Measurements from ENCODE around the gene SMIM23. TPM values are rescaled to one million over a fixed set of nuclear protein-coding genes. Genes with fewer than 3 reads are reported as not detected.

The SMIM23 gene
- total RNA-seq, 1 experiment from 2014 or later = not detected

DNA sequence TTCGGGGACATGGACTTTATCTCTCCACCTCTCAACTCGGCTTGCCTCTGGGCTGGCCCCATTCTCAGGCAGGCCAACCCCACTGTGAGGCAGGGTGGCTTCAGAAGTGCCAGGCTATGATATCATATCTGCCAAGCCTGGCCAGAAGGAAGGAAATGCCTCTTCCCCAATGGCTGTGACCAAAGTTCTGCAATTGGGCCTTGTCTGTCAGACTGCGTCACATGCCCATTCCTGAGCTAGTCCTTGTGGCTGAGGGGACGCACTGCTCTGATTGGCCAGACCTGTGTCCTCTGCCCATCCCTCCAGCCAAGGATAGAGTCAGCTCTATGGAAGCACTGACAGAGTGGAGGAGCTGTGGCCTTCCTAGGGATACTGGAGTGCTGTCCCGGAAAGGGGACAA lies 11.9 kb downstream of the SMIM23 start:
- ATAC-seq (no peak), DNase-seq (no peak)
- Histone ChIP-seq H3K27me3 (ENCODE audit: low read length) (peaks cover 24% of the 10 kb centered on the region), H2AFZ (ENCODE audit: low read length) (no peak overlapping the region), H3K9ac (ENCODE audit: low read length) (no peak overlapping the region), H3F3A (ENCODE audit: low read length, unreplicated experiment) (no peaks in the 10 kb centered on the region), H4K20me1 (ENCODE audit: low read length) (no peaks in the 10 kb centered on the region), H3K4me1 (ENCODE audit: insufficient read depth, low read length) (no peaks in the 10 kb centered on the region), H3K4me3 (ENCODE audit: low read length) (no peak overlapping the region), H3K79me2 (ENCODE audit: low read length) (no peaks in the 10 kb centered on the region), H3K36me3 (ENCODE audit: low read depth, low read length) (no peaks in the 10 kb centered on the region), H3K27ac (ENCODE audit: low read length) (no peak overlapping the region), H3K9me3 (ENCODE audit: low read length) (no peaks in the 10 kb centered on the region), H3K4me2 (ENCODE audit: low read length) (no peak overlapping the region), H3K9me2 (replicated peaks; ENCODE audit: low read length) (no peaks in the 10 kb centered on the region)
- CTCF ChIA-PET = no interaction called here
- intact Hi-C loops (cut with micrococcal nuclease) = no loop called here
- BruUV-seq (replicated peaks) = no TSS peak
- POLR2A ChIA-PET (ENCODE audit: unreplicated experiment) = no interaction called here
- TF ChIP-seq, protein P1, sequence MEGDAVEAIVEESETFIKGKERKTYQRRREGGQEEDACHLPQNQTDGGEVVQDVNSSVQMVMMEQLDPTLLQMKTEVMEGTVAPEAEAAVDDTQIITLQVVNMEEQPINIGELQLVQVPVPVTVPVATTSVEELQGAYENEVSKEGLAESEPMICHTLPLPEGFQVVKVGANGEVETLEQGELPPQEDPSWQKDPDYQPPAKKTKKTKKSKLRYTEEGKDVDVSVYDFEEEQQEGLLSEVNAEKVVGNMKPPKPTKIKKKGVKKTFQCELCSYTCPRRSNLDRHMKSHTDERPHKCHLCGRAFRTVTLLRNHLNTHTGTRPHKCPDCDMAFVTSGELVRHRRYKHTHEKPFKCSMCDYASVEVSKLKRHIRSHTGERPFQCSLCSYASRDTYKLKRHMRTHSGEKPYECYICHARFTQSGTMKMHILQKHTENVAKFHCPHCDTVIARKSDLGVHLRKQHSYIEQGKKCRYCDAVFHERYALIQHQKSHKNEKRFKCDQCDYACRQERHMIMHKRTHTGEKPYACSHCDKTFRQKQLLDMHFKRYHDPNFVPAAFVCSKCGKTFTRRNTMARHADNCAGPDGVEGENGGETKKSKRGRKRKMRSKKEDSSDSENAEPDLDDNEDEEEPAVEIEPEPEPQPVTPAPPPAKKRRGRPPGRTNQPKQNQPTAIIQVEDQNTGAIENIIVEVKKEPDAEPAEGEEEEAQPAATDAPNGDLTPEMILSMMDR (conservative IDR thresholded peaks at IDR 0.05; ENCODE audit: low read depth, low read length) = no peak
- TF ChIP-seq EZH2phosphoT487 (IDR thresholded peaks at IDR 0.05; ENCODE audit: borderline replicate concordance, low read length) (no peak), EZH2 (IDR thresholded peaks at IDR 0.05; ENCODE audit: low read length, unreplicated experiment) (no peak)

DNA sequence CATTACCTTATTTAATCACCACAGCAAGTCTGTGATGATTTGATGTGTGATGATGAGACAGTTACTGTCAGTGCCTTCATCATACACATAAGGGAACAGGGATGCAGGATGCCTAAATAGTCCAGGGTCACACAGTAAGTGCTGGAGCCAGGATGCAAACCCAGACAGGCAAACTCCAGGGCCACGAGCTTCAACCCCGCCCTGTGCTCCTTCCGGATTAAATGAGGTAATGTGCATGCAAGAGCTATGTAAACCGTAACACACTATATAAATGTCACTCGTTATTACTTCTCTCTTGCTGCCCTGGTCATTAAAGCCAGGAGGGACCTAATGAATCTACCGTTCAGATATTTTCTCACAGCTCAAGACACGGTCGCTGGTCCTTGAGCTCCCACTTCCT lies 12.8 kb downstream of the SMIM23 start:
- Histone ChIP-seq H3K9me2 (replicated peaks; ENCODE audit: low read length) (no peaks in the 10 kb centered on the region), H2AFZ (ENCODE audit: low read length) (no peak overlapping the region), H3K9ac (ENCODE audit: low read length) (no peak overlapping the region), H3K36me3 (ENCODE audit: low read depth, low read length) (no peaks in the 10 kb centered on the region), H3K27ac (ENCODE audit: low read length) (no peak overlapping the region), H3K27me3 (ENCODE audit: low read length) (peaks cover 26% of the 10 kb centered on the region; the same call in 1 of the 2 replicates), H3F3A (ENCODE audit: low read length, unreplicated experiment) (no peaks in the 10 kb centered on the region), H3K4me1 (ENCODE audit: insufficient read depth, low read length) (no peaks in the 10 kb centered on the region), H3K79me2 (ENCODE audit: low read length) (no peaks in the 10 kb centered on the region), H3K4me2 (ENCODE audit: low read length) (no peak overlapping the region), H3K4me3 (ENCODE audit: low read length) (no peak overlapping the region), H4K20me1 (ENCODE audit: low read length) (no peaks in the 10 kb centered on the region), H3K9me3 (ENCODE audit: low read length) (no peaks in the 10 kb centered on the region)
- ChIA-PET CTCF (no interaction called here), POLR2A (ENCODE audit: unreplicated experiment) (no interaction called here)
- intact Hi-C loops (cut with micrococcal nuclease) = no loop called here
- ATAC-seq (no peak), DNase-seq (no peak)
- TF ChIP-seq EZH2phosphoT487 (IDR thresholded peaks at IDR 0.05; ENCODE audit: borderline replicate concordance, low read length) (no peak), EZH2 (IDR thresholded peaks at IDR 0.05; ENCODE audit: low read length, unreplicated experiment) (no peak)
- TF ChIP-seq, protein P1 (conservative IDR thresholded peaks at IDR 0.05; ENCODE audit: low read depth, low read length) = no peak
- no TSS peak for BruUV-seq (replicated peaks)

DNA sequence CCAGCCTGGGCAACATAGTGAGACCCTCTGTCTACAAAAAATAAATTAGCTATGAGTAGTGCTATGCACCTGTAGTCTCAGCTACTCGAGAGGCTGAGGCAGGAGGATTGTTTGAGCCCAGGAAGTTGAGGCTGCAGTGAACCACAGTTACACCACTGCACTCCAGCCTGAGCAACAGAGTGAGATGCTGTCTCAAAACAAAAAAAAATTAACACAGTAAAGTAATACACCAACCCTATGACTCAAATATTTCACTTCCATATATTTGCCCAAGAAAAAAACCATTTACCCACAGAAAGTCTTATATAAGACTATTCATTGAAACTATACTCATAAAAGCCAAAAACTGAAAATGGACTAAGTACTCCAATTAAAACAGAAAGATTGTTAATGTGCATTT lies 16.2 kb downstream of the SMIM23 start:
- Histone ChIP-seq H3K4me3 (ENCODE audit: low read length) (no peak overlapping the region), H2AFZ (ENCODE audit: low read length) (no peak overlapping the region), H3K9me2 (replicated peaks; ENCODE audit: low read length) (no peaks in the 10 kb centered on the region), H3K27ac (ENCODE audit: low read length) (no peak overlapping the region), H3K36me3 (ENCODE audit: low read depth, low read length) (no peaks in the 10 kb centered on the region), H3K4me2 (ENCODE audit: low read length) (no peak overlapping the region), H3K9ac (ENCODE audit: low read length) (no peak overlapping the region), H3F3A (ENCODE audit: low read length, unreplicated experiment) (no peaks in the 10 kb centered on the region), H4K20me1 (ENCODE audit: low read length) (no peaks in the 10 kb centered on the region), H3K79me2 (ENCODE audit: low read length) (no peaks in the 10 kb centered on the region), H3K4me1 (ENCODE audit: insufficient read depth, low read length) (no peaks in the 10 kb centered on the region), H3K9me3 (ENCODE audit: low read length) (no peaks in the 10 kb centered on the region), H3K27me3 (ENCODE audit: low read length) (peaks cover 40% of the 10 kb centered on the region)
- no peak for DNase-seq
- TF ChIP-seq, protein P1 (conservative IDR thresholded peaks at IDR 0.05; ENCODE audit: low read depth, low read length) = no peak
- TF ChIP-seq EZH2phosphoT487 (IDR thresholded peaks at IDR 0.05; ENCODE audit: borderline replicate concordance, low read length) (no peak), EZH2 (IDR thresholded peaks at IDR 0.05; ENCODE audit: low read length, unreplicated experiment) (no peak)
- BruUV-seq (replicated peaks) = no TSS peak
- ChIA-PET POLR2A (ENCODE audit: unreplicated experiment) (no interaction called here), CTCF (no interaction called here)
- intact Hi-C loops (cut with micrococcal nuclease) = no loop called here
- ATAC-seq = no peak
